Neural progenitor cell (in vitro differentiated cells): ENCODE data around the gene TEX53. TPM values are rescaled to one million over a fixed set of nuclear protein-coding genes. Genes with fewer than 3 reads are reported as not detected.

Experiments
- DNase-seq: peaks from one replicate; pipeline ENCODE4 v3.0.0-alpha.2; 2016; ENCODE audit warnings: low spot score
- H2AFZ ChIP-seq: fragments of 200-600 bp; sonication (generic); replicated peaks from 2 replicates; pipeline ENCODE4 v1.6.1; 2016; ENCODE audit warnings: antibody characterized with exemption
- H3F3A ChIP-seq: fragments of 200-600 bp; sonication (generic); 2 replicates; pipeline ENCODE4 v1.6.1; 2016; ENCODE audit warnings: antibody characterized with exemption, low read depth
- H3K27ac ChIP-seq: fragments of 200-600 bp; sonication (generic); 2 replicates; pipeline ENCODE4 v1.5.1; 2016; ENCODE audit warnings: mild to moderate bottlenecking
- H3K27me3 ChIP-seq: fragments of 200-600 bp; sonication (generic); 2 replicates; pipeline ENCODE4 v1.6.1; 2016; ENCODE audit warnings: mild to moderate bottlenecking, moderate library complexity
- H3K36me3 ChIP-seq: fragments of 200-600 bp; sonication (generic); 2 replicates; pipeline ENCODE4 v1.5.1; 2016
- H3K4me1 ChIP-seq: fragments of 200-600 bp; sonication (generic); 2 replicates; pipeline ENCODE4 v1.6.1; 2016; ENCODE audit warnings: mixed run types
- H3K4me2 ChIP-seq: fragments of 200-600 bp; sonication (generic); 2 replicates; pipeline ENCODE4 v1.6.1; 2016
- H3K4me3 ChIP-seq: fragments of 200-600 bp; sonication (generic); 2 replicates; pipeline ENCODE4 v1.5.1; 2016
- H3K79me2 ChIP-seq: fragments of 200-600 bp; sonication (generic); 2 replicates; pipeline ENCODE4 v1.6.1; 2016; ENCODE audit warnings: low read depth
- H3K9ac ChIP-seq: fragments of 200-600 bp; sonication (generic); 2 replicates; pipeline ENCODE4 v1.6.1; 2016
- H3K9me3 ChIP-seq: fragments of 200-600 bp; sonication (generic); 2 replicates; pipeline ENCODE4 v1.5.1; 2016; ENCODE audit warnings: low read depth
- H4K20me1 ChIP-seq: fragments of 200-600 bp; sonication (generic); 2 replicates; pipeline ENCODE4 v1.6.1; 2016; ENCODE audit warnings: low read depth
- H3K27ac Mint-ChIP-seq: 3 replicates; pipeline ENCODE4 v1.8.0; 2021; ENCODE audit warnings: mixed read lengths
- H3K27me3 Mint-ChIP-seq: 2 replicates; pipeline ENCODE4 v1.8.0; 2022; ENCODE audit warnings: low read depth, mild to moderate bottlenecking, inconsistent platforms, moderate library complexity, mixed read lengths; ENCODE audit not compliant: insufficient read depth
- H3K36me3 Mint-ChIP-seq: 3 replicates; pipeline ENCODE4 v1.8.0; 2021; ENCODE audit warnings: mixed read lengths
- H3K4me1 Mint-ChIP-seq: 3 replicates; pipeline ENCODE4 v1.8.0; 2021; ENCODE audit warnings: mixed read lengths
- H3K4me3 Mint-ChIP-seq: 3 replicates; pipeline ENCODE4 v1.8.0; 2021; ENCODE audit warnings: mild to moderate bottlenecking, moderate library complexity, mixed read lengths
- H3K9me3 Mint-ChIP-seq: 3 replicates; pipeline ENCODE4 v1.8.0; 2020; ENCODE audit warnings: mixed read lengths
- EZH2 ChIP-seq: fragments of 200-600 bp; sonication (generic); IDR thresholded peaks from 2 replicates; pipeline ENCODE4 v1.6.1; 2017; ENCODE audit warnings: antibody characterized with exemption, mild to moderate bottlenecking, moderate library complexity
- EZH2phosphoT487 ChIP-seq: fragments of 200-600 bp; sonication (generic); IDR thresholded peaks from 2 replicates; pipeline ENCODE4 v1.6.1; 2017; ENCODE audit warnings: antibody characterized with exemption
- total RNA-seq: library from RNA; depleted of rRNA; stranded (reverse); fragments of >200 nt; gene quantifications from 2 replicates; pipeline ENCODE4 v1.2.3, GENCODE V29; 2015; ENCODE audit warnings: low replicate concordance
- TF ChIP-seq, protein P1 (sequence below): fragments of 200-600 bp; sonication (generic); IDR thresholded peaks from 2 replicates; pipeline ENCODE4 v1.5.1; 2017; ENCODE audit warnings: antibody characterized with exemption, mild to moderate bottlenecking

Gene TEX53
- total RNA-seq, 1 donor from 2014 or later = not detected

DNA sequence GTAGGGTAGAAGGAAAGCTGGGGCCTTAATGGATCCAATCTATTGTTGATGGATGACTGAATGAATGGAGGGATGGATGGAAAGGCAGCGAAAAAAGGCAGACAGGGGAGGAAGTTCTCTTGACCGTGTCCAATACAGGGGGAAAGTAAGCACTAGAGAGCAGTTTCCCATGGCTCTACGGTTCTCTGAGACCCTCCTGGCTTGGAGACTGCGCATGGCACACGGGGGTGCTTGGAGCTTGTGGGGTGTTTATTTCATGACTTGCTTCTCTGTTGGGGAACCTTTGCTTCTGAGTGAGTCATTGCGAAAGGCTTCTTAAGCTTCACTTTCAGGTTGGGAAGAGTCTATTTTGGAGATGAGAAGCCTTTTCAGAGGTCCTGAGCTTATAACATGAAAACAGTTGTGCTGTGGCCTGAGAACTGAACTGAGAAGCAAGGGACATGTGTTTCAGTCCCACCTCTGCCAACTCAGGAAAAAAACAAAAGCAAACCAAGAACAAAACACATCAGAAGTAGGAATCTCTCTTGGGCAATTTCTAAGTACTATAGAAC is 37.2 kb upstream of the TEX53 start:
- no peak overlapping the region for H3K4me3 Mint-ChIP-seq
- no peaks in the 10 kb centered on the region for H3K4me1 ChIP-seq
- no peak overlapping the region for H2AFZ ChIP-seq
- TF ChIP-seq, protein P1, sequence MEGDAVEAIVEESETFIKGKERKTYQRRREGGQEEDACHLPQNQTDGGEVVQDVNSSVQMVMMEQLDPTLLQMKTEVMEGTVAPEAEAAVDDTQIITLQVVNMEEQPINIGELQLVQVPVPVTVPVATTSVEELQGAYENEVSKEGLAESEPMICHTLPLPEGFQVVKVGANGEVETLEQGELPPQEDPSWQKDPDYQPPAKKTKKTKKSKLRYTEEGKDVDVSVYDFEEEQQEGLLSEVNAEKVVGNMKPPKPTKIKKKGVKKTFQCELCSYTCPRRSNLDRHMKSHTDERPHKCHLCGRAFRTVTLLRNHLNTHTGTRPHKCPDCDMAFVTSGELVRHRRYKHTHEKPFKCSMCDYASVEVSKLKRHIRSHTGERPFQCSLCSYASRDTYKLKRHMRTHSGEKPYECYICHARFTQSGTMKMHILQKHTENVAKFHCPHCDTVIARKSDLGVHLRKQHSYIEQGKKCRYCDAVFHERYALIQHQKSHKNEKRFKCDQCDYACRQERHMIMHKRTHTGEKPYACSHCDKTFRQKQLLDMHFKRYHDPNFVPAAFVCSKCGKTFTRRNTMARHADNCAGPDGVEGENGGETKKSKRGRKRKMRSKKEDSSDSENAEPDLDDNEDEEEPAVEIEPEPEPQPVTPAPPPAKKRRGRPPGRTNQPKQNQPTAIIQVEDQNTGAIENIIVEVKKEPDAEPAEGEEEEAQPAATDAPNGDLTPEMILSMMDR = no peak
- TF ChIP-seq EZH2phosphoT487 (no peak), EZH2 (no peak)
- peaks cover 1% of the 10 kb centered on the region for H3K9me3 Mint-ChIP-seq
- no peaks in the 10 kb centered on the region for H4K20me1 ChIP-seq
- no peaks in the 10 kb centered on the region for H3K27me3 Mint-ChIP-seq
- H3K9ac ChIP-seq = no peak overlapping the region
- no peaks in the 10 kb centered on the region for H3K4me1 Mint-ChIP-seq
- no peaks in the 10 kb centered on the region for H3K27me3 ChIP-seq
- no peak overlapping the region for H3K27ac Mint-ChIP-seq
- no peak for DNase-seq
- no peak overlapping the region for H3K4me3 ChIP-seq
- H3K36me3 ChIP-seq = no peaks in the 10 kb centered on the region
- H3F3A ChIP-seq = no peaks in the 10 kb centered on the region
- no peak overlapping the region for H3K4me2 ChIP-seq
- no peak overlapping the region for H3K27ac ChIP-seq
- H3K9me3 ChIP-seq = no peaks in the 10 kb centered on the region
- H3K79me2 ChIP-seq = no peaks in the 10 kb centered on the region
- no peaks in the 10 kb centered on the region for H3K36me3 Mint-ChIP-seq

DNA sequence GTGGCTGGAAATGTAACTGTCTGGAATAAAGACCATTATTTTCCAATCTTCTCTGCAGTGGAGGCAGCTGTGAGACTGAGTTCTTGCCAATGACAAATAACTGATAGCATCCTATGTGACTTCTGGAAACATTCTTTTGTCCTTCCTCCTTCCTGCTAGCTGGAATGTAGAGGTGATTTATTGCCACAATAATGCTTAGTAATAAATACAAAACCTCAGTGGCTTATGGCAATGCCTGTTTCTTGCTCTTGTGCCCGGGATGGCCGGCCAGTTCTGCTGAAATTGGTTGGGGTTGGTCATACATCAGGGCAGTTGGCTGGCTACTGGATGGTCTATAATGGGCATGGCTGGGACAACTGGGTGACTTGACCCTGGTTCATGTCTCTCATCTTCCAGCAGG is 36.5 kb upstream of the TEX53 start:
- H2AFZ ChIP-seq = no peak overlapping the region

DNA sequence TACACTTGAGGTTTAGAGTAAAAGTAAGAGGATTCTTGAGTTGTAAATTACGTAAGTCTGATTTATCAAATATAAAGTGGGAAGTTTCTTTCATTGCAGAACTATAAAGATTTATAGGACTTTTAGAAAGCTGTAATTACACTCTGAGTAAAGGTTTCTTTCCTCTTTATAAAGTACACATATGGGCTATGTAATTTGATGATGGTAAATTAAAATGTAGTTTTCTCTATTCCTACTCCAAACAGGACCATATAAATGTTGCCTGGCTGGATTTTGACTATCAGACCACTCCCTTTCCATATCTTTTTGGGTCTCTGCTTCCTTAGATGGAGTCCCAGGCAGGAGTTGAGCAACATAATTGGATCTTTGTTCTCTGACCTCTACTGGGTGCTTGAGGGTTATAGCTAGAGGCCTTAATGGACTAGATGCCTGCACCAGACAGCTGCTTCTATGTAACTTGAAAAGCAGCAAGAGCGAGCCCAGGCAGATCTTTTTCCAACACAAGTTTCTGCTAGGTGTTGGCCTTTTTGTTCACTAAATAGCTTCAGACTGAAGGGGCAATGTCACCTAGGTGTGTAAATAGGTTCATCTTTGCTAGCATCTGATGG is 35.7 kb upstream of the TEX53 start:
- no peaks in the 10 kb centered on the region for H3K36me3 Mint-ChIP-seq
- no peaks in the 10 kb centered on the region for H3K4me1 Mint-ChIP-seq
- Histone ChIP-seq H3K9me3 (no peaks in the 10 kb centered on the region), H3K4me1 (no peaks in the 10 kb centered on the region), H2AFZ (no peak overlapping the region), H4K20me1 (no peaks in the 10 kb centered on the region), H3K79me2 (no peaks in the 10 kb centered on the region), H3K4me3 (no peak overlapping the region), H3F3A (no peaks in the 10 kb centered on the region), H3K4me2 (no peak overlapping the region), H3K9ac (no peak overlapping the region), H3K27me3 (no peaks in the 10 kb centered on the region), H3K27ac (no peak overlapping the region), H3K36me3 (no peaks in the 10 kb centered on the region)
- no peak for DNase-seq
- H3K27me3 Mint-ChIP-seq = no peaks in the 10 kb centered on the region
- no peak overlapping the region for H3K4me3 Mint-ChIP-seq
- no peak overlapping the region for H3K27ac Mint-ChIP-seq
- H3K9me3 Mint-ChIP-seq = no peaks in the 10 kb centered on the region
- TF ChIP-seq EZH2 = no peak
- TF ChIP-seq, protein P1 = no peak
- no peak for TF ChIP-seq EZH2phosphoT487

More for the DNA sequence above, 36.5 kb upstream of the TEX53 start:
- H3K4me3 Mint-ChIP-seq = no peak overlapping the region
- H3K27ac Mint-ChIP-seq = no peak overlapping the region
- no peak overlapping the region for H3K4me2 ChIP-seq
- no peaks in the 10 kb centered on the region for H3K9me3 Mint-ChIP-seq
- H4K20me1 ChIP-seq = no peaks in the 10 kb centered on the region
- no peaks in the 10 kb centered on the region for H3K36me3 Mint-ChIP-seq
- no peaks in the 10 kb centered on the region for H3K27me3 Mint-ChIP-seq
- H3F3A ChIP-seq = no peaks in the 10 kb centered on the region
- no peak overlapping the region for H3K9ac ChIP-seq
- H3K4me1 ChIP-seq = no peaks in the 10 kb centered on the region
- H3K27me3 ChIP-seq = no peaks in the 10 kb centered on the region
- no peak for TF ChIP-seq EZH2phosphoT487
- TF ChIP-seq EZH2 = no peak
- no peaks in the 10 kb centered on the region for H3K4me1 Mint-ChIP-seq
- no peak for DNase-seq
- H3K27ac ChIP-seq = no peak overlapping the region
- H3K79me2 ChIP-seq = no peaks in the 10 kb centered on the region
- no peaks in the 10 kb centered on the region for H3K9me3 ChIP-seq
- no peaks in the 10 kb centered on the region for H3K36me3 ChIP-seq
- H3K4me3 ChIP-seq = no peak overlapping the region

DNA sequence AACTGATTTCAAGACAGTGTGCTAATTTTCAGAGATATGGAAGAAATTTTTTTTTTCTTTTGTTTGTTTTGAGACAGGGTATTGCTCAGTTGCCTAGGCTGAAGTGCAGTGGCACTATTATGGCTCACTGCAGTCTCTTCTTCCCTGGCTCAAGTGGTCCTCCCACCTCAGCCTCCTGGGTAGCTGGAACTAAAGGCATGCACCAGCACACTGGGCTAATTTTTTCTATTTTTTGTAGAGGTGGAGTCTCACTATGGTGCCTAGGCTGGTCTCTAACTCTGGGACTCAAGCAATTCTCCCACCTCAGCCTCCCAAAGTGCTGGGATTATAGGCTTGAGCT is 34.3 kb upstream of the TEX53 start:
- Mint-ChIP-seq H3K36me3 (no peaks in the 10 kb centered on the region), H3K4me1 (no peaks in the 10 kb centered on the region), H3K27ac (no peak overlapping the region), H3K4me3 (no peak overlapping the region), H3K27me3 (no peaks in the 10 kb centered on the region), H3K9me3 (no peaks in the 10 kb centered on the region)
- H4K20me1 ChIP-seq = no peaks in the 10 kb centered on the region
- no peaks in the 10 kb centered on the region for H3K27me3 ChIP-seq
- H3K27ac ChIP-seq = no peak overlapping the region
- no peaks in the 10 kb centered on the region for H3K79me2 ChIP-seq
- no peak for DNase-seq
- TF ChIP-seq EZH2 (no peak), EZH2phosphoT487 (no peak)
- TF ChIP-seq, protein P1 = no peak
- H3K4me1 ChIP-seq = no peaks in the 10 kb centered on the region
- H3K4me3 ChIP-seq = no peak overlapping the region
- no peaks in the 10 kb centered on the region for H3F3A ChIP-seq
- H3K9me3 ChIP-seq = no peaks in the 10 kb centered on the region
- no peak overlapping the region for H3K4me2 ChIP-seq
- H3K36me3 ChIP-seq = no peaks in the 10 kb centered on the region
- H2AFZ ChIP-seq = no peak overlapping the region
- no peak overlapping the region for H3K9ac ChIP-seq
